Calu3 (cell line): ENCODE data around the gene EFNA4. TPM values are rescaled to one million over a fixed set of nuclear protein-coding genes. Genes with fewer than 3 reads are reported as not detected.

Experiments
- BruUV-seq: library from RNA; stranded (reverse); fragments of 400-500 nt; replicated peaks from 2 replicates; lab custom pipeline; 2021; lab: Mats Ljungman, UMichigan
- CTCF ChIA-PET: fragments of 300-600 bp; sonication (Branson Sonifier 250); formaldehyde crosslinking; loops from one replicate; lab custom pipeline; 2022; ENCODE audit warnings: antibody characterized with exemption; lab: Charles Lee
- DNase-seq: peaks from one replicate; pipeline ENCODE4 v3.0.0; 2022
- H3K27ac Mint-ChIP-seq: one replicate; pipeline ENCODE4 v1.8.0; 2022; ENCODE audit warnings: mixed read lengths; ENCODE audit not compliant: unreplicated experiment
- H3K27me3 Mint-ChIP-seq: one replicate; pipeline ENCODE4 v1.8.0; 2022; ENCODE audit warnings: mixed read lengths; ENCODE audit not compliant: unreplicated experiment
- H3K36me3 Mint-ChIP-seq: one replicate; pipeline ENCODE4 v1.8.0; 2022; ENCODE audit warnings: mild to moderate bottlenecking, moderate library complexity, mixed read lengths; ENCODE audit not compliant: insufficient read depth, unreplicated experiment
- H3K4me1 Mint-ChIP-seq: one replicate; pipeline ENCODE4 v1.8.0; 2022; ENCODE audit warnings: mild to moderate bottlenecking, low read depth, mixed read lengths; ENCODE audit not compliant: unreplicated experiment
- H3K4me3 Mint-ChIP-seq: one replicate; pipeline ENCODE4 v1.8.0; 2022; ENCODE audit warnings: mild to moderate bottlenecking, low read depth, moderate library complexity, mixed read lengths; ENCODE audit not compliant: unreplicated experiment
- H3K9me3 Mint-ChIP-seq: one replicate; pipeline ENCODE4 v1.8.0; 2022; ENCODE audit warnings: low read depth, mixed read lengths; ENCODE audit not compliant: unreplicated experiment
- CTCF ChIP-seq: fragments of 200-600 bp; IDR thresholded peaks from one replicate; pipeline ENCODE4 v1.8.0; 2022; ENCODE audit warnings: antibody characterized with exemption; ENCODE audit not compliant: unreplicated experiment
- intact Hi-C: fragments of 100-400 bp; cut with micrococcal nuclease; formaldehyde crosslinking; loops from one replicate; pipeline ENCODE4 v1.10.0; 2022; ENCODE audit not compliant: unreplicated experiment
- total RNA-seq: library from RNA; stranded (reverse); gene quantifications from 2 replicates; pipeline ENCODE4 v1.2.3, GENCODE V29; 2022

EFNA4 gene
- total RNA-seq, 1 experiment from 2014 or later: 13.9 TPM

- H3K4me3 Mint-ChIP-seq: peak overlapping the region; percentile 31
- H3K27ac Mint-ChIP-seq: no peak overlapping the region
- BruUV-seq: no TSS peak
- intact Hi-C loops: loop anchor here (10.0 kb wide), 2 partner anchors 305 to 395 kb away; no protein-coding TSS in a partner anchor
- H3K36me3 Mint-ChIP-seq: peaks cover 41% of the 10 kb centered on the region
- H3K9me3 Mint-ChIP-seq: no peaks in the 10 kb centered on the region
- CTCF ChIA-PET: interaction anchor here (0.6 to 2.0 kb wide), 4 partner anchors 11 to 74 kb away, joined by 3 to 15 read pairs (median 6); partner anchors contain the start of gene ADAM15
- H3K27me3 Mint-ChIP-seq: peaks cover 37% of the 10 kb centered on the region
- TF ChIP-seq CTCF: no peak
- H3K4me1 Mint-ChIP-seq: peaks cover 22% of the 10 kb centered on the region
- no peak for DNase-seq
Measured at GRCh38 chr1:155069551-155070157, 6.1 kb downstream of the EFNA4 start.

GRCh38 chr1:155070158-155070621, 6.7 kb downstream of the EFNA4 start:
- no peak for TF ChIP-seq CTCF
- Mint-ChIP-seq H3K4me3 (peak overlapping the region; percentile 31), H3K27me3 (peaks cover 43% of the 10 kb centered on the region), H3K4me1 (peaks cover 18% of the 10 kb centered on the region), H3K27ac (no peak overlapping the region), H3K9me3 (no peaks in the 10 kb centered on the region), H3K36me3 (peaks cover 39% of the 10 kb centered on the region)
- CTCF ChIA-PET: interaction anchor here (0.7 to 2.0 kb wide), 4 partner anchors 11 to 69 kb away, joined by 3 to 15 read pairs (median 4); partner anchors contain the start of gene ADAM15
- intact Hi-C loops: no loop called here
- DNase-seq: no peak
- BruUV-seq: no TSS peak

GRCh38 chr1:155070721-155071569, 7.4 kb downstream of the EFNA4 start:
- Mint-ChIP-seq H3K9me3 (no peaks in the 10 kb centered on the region), H3K4me3 (peak overlapping the region; percentile 31), H3K27ac (peak overlapping the region; percentile 17), H3K4me1 (peaks cover 18% of the 10 kb centered on the region), H3K27me3 (peaks cover 50% of the 10 kb centered on the region), H3K36me3 (peaks cover 38% of the 10 kb centered on the region)
- peak; percentile 71 for TF ChIP-seq CTCF
- intact Hi-C loops: no loop called here
- peak; percentile 87 for DNase-seq
- no TSS peak for BruUV-seq
- CTCF ChIA-PET: interaction anchor here (0.7 to 2.0 kb wide), 3 partner anchors 10 to 70 kb away, joined by 3 to 15 read pairs (median 6); no protein-coding TSS in a partner anchor

GRCh38 chr1:155071701-155072100, 8.2 kb downstream of the EFNA4 start:
- Mint-ChIP-seq H3K36me3 (peaks cover 34% of the 10 kb centered on the region), H3K4me3 (peak overlapping the region; percentile 31), H3K27ac (peak overlapping the region; percentile 17), H3K4me1 (peaks cover 18% of the 10 kb centered on the region), H3K27me3 (peaks cover 53% of the 10 kb centered on the region), H3K9me3 (no peaks in the 10 kb centered on the region)
- DNase-seq: no peak
- CTCF ChIA-PET: no interaction called here
- BruUV-seq: no TSS peak
- intact Hi-C loops: no loop called here
- no peak for TF ChIP-seq CTCF
